Activated B cell treated with CpG ODN at 0.5 μM for 24 hours (primary cell): ENCODE measurements around the gene GALNS. TPM values are rescaled to one million over a fixed set of nuclear protein-coding genes. Genes with fewer than 3 reads are reported as not detected.

Experiments
- ATAC-seq: fragments of 200-7000 bp; cut with Tn5 transposase; one replicate; pipeline ENCODE4 v1.10.0; 2021; ENCODE audit warnings: low read depth, mild to moderate bottlenecking, moderate library complexity
- CTCF ChIA-PET: fragments of 350-600 bp; sonication (Branson Sonifier 250); formaldehyde crosslinking; loops from one replicate; lab custom pipeline; 2021; ENCODE audit warnings: antibody characterized with exemption; lab: Charles Lee
- POLR2A ChIA-PET: fragments of 350-600 bp; sonication (Branson Sonifier 250); formaldehyde crosslinking; loops from one replicate; lab custom pipeline; 2021; ENCODE audit warnings: antibody characterized with exemption; lab: Charles Lee
- DNase-seq: peaks from one replicate; pipeline ENCODE4 v3.0.0; 2022
- H3K27ac Mint-ChIP-seq: one replicate; pipeline ENCODE4 v1.8.0; 2020; ENCODE audit warnings: mixed read lengths
- H3K27me3 Mint-ChIP-seq: one replicate; pipeline ENCODE4 v1.8.0; 2021; ENCODE audit warnings: mixed read lengths
- H3K36me3 Mint-ChIP-seq: one replicate; pipeline ENCODE4 v1.8.0; 2021; ENCODE audit warnings: low read depth, mixed read lengths
- H3K4me1 Mint-ChIP-seq: one replicate; pipeline ENCODE4 v1.8.0; 2021; ENCODE audit warnings: mixed read lengths
- H3K4me3 Mint-ChIP-seq: one replicate; pipeline ENCODE4 v1.8.0; 2020; ENCODE audit warnings: mild to moderate bottlenecking, mixed read lengths
- H3K9me3 Mint-ChIP-seq: one replicate; pipeline ENCODE4 v1.8.0; 2020; ENCODE audit warnings: mixed read lengths
- intact Hi-C: fragments of 100-400 bp; cut with micrococcal nuclease; formaldehyde crosslinking; loops from one replicate; pipeline ENCODE4 v1.15.1; 2024
- total RNA-seq: library from RNA; stranded (reverse); gene quantifications from 2 replicates; pipeline ENCODE4 v1.2.3, GENCODE V29; 2022
- TF ChIP-seq, protein P1 (sequence below): fragments of 200-600 bp; IDR thresholded peaks from one replicate; pipeline ENCODE4 v1.8.0; 2022; ENCODE audit warnings: antibody characterized with exemption, mild to moderate bottlenecking

GALNS gene
- total RNA-seq, 1 donor from 2014 or later = 48.3 TPM

GRCh38 chr16:88777471-88778270 is 79.1 kb downstream of the GALNS start:
- peaks cover 3% of the 10 kb centered on the region for H3K36me3 Mint-ChIP-seq
- no peak overlapping the region for H3K4me3 Mint-ChIP-seq
- POLR2A ChIA-PET = interaction anchor here (0.6 to 1.4 kb wide), 4 partner anchors 32 to 428 kb away, joined by 3 to 5 read pairs (median 3); partner anchors contain the start of gene APRT
- TF ChIP-seq, protein P1, sequence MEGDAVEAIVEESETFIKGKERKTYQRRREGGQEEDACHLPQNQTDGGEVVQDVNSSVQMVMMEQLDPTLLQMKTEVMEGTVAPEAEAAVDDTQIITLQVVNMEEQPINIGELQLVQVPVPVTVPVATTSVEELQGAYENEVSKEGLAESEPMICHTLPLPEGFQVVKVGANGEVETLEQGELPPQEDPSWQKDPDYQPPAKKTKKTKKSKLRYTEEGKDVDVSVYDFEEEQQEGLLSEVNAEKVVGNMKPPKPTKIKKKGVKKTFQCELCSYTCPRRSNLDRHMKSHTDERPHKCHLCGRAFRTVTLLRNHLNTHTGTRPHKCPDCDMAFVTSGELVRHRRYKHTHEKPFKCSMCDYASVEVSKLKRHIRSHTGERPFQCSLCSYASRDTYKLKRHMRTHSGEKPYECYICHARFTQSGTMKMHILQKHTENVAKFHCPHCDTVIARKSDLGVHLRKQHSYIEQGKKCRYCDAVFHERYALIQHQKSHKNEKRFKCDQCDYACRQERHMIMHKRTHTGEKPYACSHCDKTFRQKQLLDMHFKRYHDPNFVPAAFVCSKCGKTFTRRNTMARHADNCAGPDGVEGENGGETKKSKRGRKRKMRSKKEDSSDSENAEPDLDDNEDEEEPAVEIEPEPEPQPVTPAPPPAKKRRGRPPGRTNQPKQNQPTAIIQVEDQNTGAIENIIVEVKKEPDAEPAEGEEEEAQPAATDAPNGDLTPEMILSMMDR = no peak
- H3K4me1 Mint-ChIP-seq = peaks cover 53% of the 10 kb centered on the region
- H3K9me3 Mint-ChIP-seq = no peaks in the 10 kb centered on the region
- DNase-seq (no peak), ATAC-seq (no peak)
- CTCF ChIA-PET = interaction anchor here (1.0 kb wide), 1 partner anchor 41 kb away, joined by 6 read pairs; no protein-coding TSS in a partner anchor
- no peaks in the 10 kb centered on the region for H3K27me3 Mint-ChIP-seq
- H3K27ac Mint-ChIP-seq = peak overlapping the region; percentile 30
- intact Hi-C loops = no loop called here

DNA sequence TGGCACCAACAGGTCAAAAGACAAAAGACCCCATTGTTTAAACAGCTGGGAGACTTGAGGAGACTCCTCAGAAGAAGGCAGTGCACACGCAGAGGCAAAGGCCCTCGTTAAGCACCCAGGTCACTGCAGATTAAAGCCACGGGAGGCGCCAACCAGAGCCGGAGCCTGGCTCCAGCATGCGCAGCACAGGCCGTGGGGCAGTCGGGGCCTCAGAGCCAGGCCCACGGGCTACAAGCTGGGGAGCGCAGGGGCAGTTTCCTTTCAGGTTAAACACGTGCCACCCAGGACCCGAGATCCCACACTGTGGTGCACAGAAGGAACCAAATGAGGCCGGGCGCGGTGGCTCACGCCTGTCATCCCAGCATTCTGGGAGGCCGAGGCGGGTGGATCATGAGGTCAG is 80.9 kb downstream of the GALNS start:
- ChIA-PET CTCF (no interaction called here), POLR2A (interaction anchor here (0.7 kb wide), 1 partner anchor 1230 kb away, joined by 6 read pairs; no protein-coding TSS in a partner anchor)
- Mint-ChIP-seq H3K27me3 (no peaks in the 10 kb centered on the region), H3K27ac (no peak overlapping the region), H3K4me1 (peaks cover 44% of the 10 kb centered on the region), H3K4me3 (no peak overlapping the region), H3K36me3 (peaks cover 3% of the 10 kb centered on the region), H3K9me3 (no peaks in the 10 kb centered on the region)
- ATAC-seq (no peak), DNase-seq (no peak)
- intact Hi-C loops = no loop called here
- TF ChIP-seq, protein P1 = no peak

DNA sequence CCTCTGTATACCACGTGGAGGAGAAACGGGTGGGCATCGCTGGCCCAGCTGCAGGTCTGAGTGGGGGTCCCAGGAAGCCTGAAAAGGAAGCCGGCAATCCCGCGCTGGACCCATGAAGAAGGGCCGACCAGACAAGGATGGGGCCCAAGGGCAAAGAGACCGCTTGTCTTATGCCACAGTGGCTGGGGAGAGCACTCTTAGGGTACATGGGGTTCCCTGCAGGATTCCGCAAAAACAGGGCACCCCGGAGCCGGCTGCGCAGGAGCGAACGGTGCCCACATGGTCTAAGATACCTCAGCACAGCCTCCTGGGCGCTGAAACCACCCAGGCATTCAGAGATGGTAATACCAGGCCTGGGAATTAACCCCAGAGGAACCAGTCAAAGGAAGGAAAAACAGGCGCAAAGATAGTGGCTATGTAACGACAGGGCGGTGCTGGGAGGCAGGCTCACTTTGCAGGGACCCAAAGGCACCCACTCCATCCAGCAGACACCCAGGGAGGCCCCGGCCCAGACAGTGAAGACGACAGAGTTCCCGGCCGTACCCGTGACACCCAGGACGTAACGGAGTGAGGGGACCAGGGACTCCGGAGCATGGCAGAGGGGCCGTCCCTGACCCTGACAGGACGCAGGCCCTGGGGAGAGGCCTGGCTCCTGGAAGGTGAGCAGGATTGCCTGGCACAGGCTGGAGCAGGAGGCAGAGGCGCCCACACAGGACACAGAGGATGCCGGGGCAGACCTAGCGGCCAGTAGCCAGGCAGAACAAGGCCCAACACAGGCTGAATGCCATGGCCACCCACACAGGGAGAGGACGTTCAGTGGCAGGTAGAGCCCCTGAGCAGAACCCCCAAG is 82.0 kb downstream of the GALNS start:
- peaks cover 43% of the 10 kb centered on the region for H3K4me1 Mint-ChIP-seq
- ChIA-PET CTCF (interaction anchor here (1.2 to 1.5 kb wide), 2 partner anchors 18 to 37 kb away, joined by 3 to 5 read pairs; no protein-coding TSS in a partner anchor), POLR2A (interaction anchor here (0.7 kb wide), 1 partner anchor 10 kb away, joined by 9 read pairs; no protein-coding TSS in a partner anchor)
- no peak for DNase-seq
- H3K36me3 Mint-ChIP-seq = peaks cover 3% of the 10 kb centered on the region
- H3K4me3 Mint-ChIP-seq = no peak overlapping the region
- H3K27ac Mint-ChIP-seq = no peak overlapping the region
- TF ChIP-seq, protein P1 = no peak
- intact Hi-C loops = no loop called here
- no peaks in the 10 kb centered on the region for H3K9me3 Mint-ChIP-seq
- no peaks in the 10 kb centered on the region for H3K27me3 Mint-ChIP-seq
- no peak for ATAC-seq

DNA sequence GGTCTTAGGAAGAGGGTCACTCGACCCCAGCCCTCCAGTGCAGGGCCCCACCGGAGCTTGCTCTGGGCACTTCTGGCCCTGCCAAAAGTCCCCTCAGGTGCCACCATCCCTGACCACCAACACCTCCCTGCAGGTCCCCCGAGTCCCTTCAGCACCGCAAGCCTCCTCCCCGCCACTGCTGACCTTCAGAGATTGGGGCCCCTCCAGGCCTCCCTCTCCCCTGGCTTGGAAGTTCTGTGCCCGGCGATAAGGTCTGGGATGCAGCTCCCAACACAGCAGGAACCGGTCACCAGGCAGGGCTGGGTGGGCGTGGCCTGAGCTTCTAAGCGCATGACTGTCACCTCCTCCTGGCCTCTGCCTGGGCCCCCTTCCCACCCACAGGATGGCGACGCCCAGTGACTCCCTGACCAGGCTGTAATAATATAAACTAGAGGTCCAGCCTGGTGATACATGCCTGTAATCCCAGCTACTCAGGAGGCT is 82.9 kb downstream of the GALNS start:
- CTCF ChIA-PET = interaction anchor here (1.2 to 1.5 kb wide), 2 partner anchors 17 to 36 kb away, joined by 3 to 5 read pairs; no protein-coding TSS in a partner anchor
- Mint-ChIP-seq H3K36me3 (peaks cover 3% of the 10 kb centered on the region), H3K4me3 (no peak overlapping the region), H3K4me1 (peaks cover 45% of the 10 kb centered on the region), H3K27ac (no peak overlapping the region), H3K9me3 (no peaks in the 10 kb centered on the region), H3K27me3 (no peaks in the 10 kb centered on the region)
- ATAC-seq = no peak
- TF ChIP-seq, protein P1 = no peak
- intact Hi-C loops = no loop called here
- no peak for DNase-seq
- POLR2A ChIA-PET = interaction anchor here (1.3 kb wide), 1 partner anchor 28 kb away, joined by 4 read pairs; no protein-coding TSS in a partner anchor
